GM10266 (cell line): ENCODE data around the gene CHID1.

Source experiments
- DNase-seq: peaks from one replicate; pipeline ENCODE4 v3.0.0; 2012; ENCODE audit errors: extremely low spot score
- TF ChIP-seq, protein P1 (sequence below): IDR thresholded peaks from 2 replicates; pipeline ENCODE4 v1.5.1; 2012; ENCODE audit warnings: mild to moderate bottlenecking, low read depth; ENCODE audit not compliant: control insufficient read depth, insufficient read depth; ENCODE audit errors: missing control alignments

Gene CHID1

DNA sequence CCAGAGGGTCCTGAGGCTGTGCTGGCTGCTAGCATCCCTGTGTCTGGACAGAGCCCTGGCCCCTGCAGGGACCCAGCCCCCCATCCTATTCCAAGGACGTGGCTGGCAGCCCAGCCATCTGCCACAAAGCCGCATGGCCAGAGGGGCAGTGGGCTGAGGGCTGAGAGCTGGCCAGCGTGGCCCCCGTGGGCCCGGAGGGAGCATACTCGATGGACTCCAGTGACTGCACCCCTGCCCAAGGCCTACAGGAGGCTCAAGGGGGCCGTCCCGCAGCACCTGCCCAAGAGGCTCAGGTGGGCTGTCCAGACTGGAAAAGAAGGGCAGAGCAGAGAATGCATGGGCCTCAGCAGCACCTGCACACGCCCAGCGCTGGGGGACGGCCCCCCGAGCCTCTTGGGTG, 54.8 kb downstream of the CHID1 start:
- TF ChIP-seq, protein P1, sequence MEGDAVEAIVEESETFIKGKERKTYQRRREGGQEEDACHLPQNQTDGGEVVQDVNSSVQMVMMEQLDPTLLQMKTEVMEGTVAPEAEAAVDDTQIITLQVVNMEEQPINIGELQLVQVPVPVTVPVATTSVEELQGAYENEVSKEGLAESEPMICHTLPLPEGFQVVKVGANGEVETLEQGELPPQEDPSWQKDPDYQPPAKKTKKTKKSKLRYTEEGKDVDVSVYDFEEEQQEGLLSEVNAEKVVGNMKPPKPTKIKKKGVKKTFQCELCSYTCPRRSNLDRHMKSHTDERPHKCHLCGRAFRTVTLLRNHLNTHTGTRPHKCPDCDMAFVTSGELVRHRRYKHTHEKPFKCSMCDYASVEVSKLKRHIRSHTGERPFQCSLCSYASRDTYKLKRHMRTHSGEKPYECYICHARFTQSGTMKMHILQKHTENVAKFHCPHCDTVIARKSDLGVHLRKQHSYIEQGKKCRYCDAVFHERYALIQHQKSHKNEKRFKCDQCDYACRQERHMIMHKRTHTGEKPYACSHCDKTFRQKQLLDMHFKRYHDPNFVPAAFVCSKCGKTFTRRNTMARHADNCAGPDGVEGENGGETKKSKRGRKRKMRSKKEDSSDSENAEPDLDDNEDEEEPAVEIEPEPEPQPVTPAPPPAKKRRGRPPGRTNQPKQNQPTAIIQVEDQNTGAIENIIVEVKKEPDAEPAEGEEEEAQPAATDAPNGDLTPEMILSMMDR = no peak

DNA sequence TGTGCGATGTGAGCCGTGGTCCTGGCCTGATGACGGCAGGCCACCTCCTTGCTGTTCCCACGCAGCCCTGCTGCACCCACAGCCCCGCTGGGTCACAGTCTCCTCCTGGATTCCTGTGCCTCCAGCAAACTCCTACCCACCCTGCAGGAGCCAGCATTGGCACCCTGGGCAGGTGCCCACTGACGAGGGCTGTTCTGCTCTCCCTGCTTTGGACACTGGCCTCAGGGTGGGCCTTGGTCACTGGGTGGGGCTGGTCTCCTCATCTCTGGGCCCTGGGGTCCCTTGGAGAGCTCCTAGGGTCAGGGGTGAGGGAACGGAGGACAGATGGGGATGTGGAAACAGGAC, 55.3 kb downstream of the CHID1 start:
- no peak for DNase-seq
- TF ChIP-seq, protein P1 = no peak

More for the DNA sequence above, 54.8 kb downstream of the CHID1 start:
- DNase-seq = no peak

DNA sequence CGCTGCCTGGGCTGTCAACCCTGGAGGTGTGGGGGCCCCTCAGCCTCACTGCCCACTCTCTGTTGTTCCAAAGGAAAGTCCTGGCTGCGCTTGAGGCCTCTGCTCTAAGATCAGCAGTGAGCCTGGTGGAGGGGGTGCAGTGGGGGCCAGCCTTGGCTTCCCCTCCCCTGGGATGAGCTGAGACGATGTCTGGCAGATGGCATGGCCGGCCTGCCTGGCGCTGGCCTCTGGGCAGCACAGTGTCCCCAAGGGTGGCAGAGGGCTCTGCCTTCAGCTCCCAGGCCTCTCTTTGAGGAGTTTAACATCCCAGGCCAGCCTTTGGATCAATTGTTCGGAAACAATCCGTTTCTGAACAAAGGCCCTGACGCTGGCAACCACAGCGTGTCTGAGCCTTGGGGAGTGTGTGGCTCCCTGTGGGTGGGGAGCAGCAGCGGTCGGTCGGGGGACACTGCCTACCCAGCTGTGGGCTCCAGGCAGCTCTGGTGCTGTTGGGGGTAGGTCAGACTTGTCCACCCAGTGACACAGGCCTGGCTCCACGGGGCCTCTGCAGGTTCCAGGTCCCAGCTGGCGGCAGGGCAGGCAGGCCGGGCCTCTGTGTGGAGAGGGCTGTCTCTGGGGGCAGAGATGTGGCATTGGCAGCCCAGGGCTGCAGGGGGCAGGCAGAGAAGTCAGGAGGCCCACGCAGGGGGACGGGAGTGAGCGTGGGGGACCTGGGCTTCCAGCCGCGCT, 55.8 kb downstream of the CHID1 start:
- TF ChIP-seq, protein P1 = no peak
- DNase-seq = no peak

DNA sequence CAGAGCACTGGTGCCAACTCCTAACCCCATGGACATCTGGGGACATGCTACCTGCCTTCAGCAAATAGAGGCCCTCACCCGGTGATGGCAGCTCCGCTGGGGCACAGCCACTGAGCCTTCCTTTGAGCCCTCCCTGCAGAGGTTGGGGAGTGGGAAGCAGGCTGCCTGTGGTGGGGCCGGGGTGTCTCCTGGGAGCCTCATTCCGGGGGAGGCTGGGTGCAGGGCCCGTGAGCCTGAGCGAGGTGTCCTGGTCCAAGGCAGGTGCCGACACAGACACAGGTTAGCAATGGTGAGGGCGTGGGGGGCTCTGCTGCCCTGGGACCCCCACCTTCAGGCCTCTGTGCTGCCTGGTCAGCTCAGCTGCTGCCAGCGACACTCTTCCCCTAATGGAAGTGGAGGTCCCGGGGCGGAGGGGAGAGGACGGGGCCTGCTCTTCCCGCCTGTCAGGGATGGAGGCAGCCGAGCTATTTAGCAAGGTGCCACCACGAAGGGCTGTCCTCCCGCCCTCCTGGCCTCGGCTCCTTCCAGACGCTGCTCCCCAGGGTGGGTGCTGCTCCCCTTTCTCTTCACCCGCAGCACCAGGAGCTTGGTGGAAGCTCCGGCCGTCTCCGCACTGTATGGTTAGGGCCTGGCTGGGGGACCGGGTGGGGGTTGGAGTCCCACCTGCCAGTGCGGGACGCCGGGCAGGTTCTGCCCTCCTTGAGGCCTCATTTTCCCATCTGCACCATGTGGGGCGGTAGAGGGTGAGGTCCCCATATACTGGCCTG, 56.7 kb downstream of the CHID1 start:
- TF ChIP-seq, protein P1 = no peak
- DNase-seq = no peak

DNA sequence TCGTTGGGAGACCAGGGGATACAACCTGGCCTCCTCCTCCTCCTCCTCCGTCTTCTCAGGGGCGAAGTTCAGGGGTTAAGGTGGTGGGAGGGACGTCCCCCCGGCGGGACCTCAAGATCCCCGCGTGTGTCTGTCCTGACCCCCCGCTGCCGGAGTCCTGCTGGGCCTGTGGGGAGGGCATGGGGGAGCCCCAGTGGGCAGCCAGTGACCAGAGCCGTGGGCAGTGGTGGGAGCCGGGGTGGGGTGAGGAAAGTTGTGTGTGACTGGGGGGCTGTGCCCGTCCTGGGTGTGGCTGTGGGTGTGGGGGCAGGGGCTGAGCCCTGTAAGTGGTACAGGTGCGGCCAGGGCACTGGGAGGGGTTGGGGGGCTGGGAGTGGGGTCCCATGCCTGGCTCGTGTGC, 57.8 kb downstream of the CHID1 start:
- TF ChIP-seq, protein P1 = no peak
- no peak for DNase-seq

DNA sequence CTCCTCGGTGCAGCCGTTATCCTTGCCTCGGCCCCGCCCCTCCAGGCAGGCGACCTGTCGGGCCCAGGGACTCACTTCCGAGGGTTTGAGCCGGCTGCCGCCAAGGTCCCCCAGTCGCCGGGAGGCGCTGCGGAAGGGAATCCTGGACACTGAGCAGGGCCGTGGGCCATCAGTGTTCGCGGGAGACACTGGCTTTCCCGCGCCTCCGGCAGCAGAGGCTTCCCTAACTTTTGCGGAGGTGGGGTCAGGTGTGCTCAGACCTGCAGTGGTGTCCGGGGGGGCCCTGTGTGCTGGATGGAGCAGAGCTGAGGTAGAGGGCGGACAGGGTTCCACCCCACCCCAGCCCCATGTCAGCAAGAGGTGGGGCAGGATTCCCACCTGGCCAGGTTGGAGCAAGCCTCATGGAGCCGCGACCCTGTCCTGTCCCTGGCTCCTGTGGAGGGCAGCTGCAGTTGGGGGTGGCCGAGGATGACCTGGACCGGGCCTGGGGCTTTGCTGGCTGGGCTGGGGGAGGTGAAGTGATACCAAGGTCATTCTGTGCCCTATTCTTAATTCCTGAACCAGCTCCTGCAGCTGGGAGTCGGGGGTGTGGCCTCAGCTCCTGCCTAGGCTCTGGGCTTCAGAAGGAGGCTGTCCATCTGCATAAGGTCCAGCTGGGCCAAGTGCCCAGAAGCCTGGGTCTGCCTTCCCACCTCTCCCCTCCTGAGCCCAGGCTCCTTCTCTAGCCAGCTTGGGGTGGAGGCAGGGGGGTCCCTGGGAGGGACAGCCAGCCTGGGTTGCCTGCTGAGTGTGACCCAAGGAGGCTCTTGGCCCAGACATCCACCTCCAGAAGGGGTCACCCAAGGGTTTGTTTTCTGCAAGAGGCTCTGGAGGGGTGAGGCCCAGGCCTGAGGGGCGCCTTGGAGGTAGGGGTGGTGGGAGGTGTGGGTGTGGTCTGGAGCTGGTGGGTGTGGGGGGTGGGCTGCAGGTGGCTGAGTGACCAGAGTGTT, 59.5 kb downstream of the CHID1 start:
- TF ChIP-seq, protein P1 = peak; percentile 26

More for the DNA sequence above, 59.5 kb downstream of the CHID1 start:
- peak; percentile 67 for DNase-seq
